Measurements from ENCODE around the gene KLK4. TPM values are rescaled to one million over a fixed set of nuclear protein-coding genes. Genes with fewer than 3 reads are reported as not detected.

The KLK4 gene
- total and polyA plus RNA-seq, 9 of the 15 experiments (the other 6 are each of a cell fraction or from before 2014, with no cell fraction given), result not detected

- TF ChIP-seq KAT7 (CRISPR knock-in tag; IDR thresholded peaks at IDR 0.05; ENCODE audit: borderline replicate concordance) (no peak), STAG1 (CRISPR knock-in tag; IDR thresholded peaks at IDR 0.05; ENCODE audit: borderline replicate concordance) (peak; percentile 70; the same call in 1 of the 2 replicates), HDAC1 (IDR thresholded peaks at IDR 0.05) (0 out of 4 replicates have a peak, but pooled peaks of 1 of the 2 experiments have one; percentile 34), SAP30 (IDR thresholded peaks at IDR 0.05; ENCODE audit: borderline replicate concordance, insufficient read depth, low read depth, low read length, poor library complexity, severe bottlenecking) (no peak), ZZZ3 (IDR thresholded peaks at IDR 0.05) (peak; percentile 64; the same call in 1 of the 2 replicates), ZNF584 (CRISPR knock-in tag; IDR thresholded peaks at IDR 0.05; ENCODE audit: low read depth) (peak; percentile 67; the same call in 1 of the 2 replicates), ZNF830 (CRISPR knock-in tag; IDR thresholded peaks at IDR 0.05) (no peak), ZNF143 (CRISPR knock-in tag; IDR thresholded peaks at IDR 0.05) (no peak), ZNF3 (CRISPR knock-in tag; IDR thresholded peaks at IDR 0.05) (no peak), DEAF1 (CRISPR knock-in tag; IDR thresholded peaks at IDR 0.05) (peak; percentile 77; the same call in 1 of the 2 replicates), DDX20 (tag; IDR thresholded peaks at IDR 0.05; ENCODE audit: low read depth) (no peak), CHD1 (IDR thresholded peaks at IDR 0.05; ENCODE audit: low read length) (no peak), ZNF551 (CRISPR knock-in tag; IDR thresholded peaks at IDR 0.05) (no peak), ZNF592 (IDR thresholded peaks at IDR 0.05) (0 out of 2 replicates have a peak, but pooled peaks have one; percentile 37), ZBTB43 (CRISPR knock-in tag; IDR thresholded peaks at IDR 0.05) (0 out of 2 replicates have a peak, but pooled peaks have one; percentile 55), NR2C2 (CRISPR knock-in tag; IDR thresholded peaks at IDR 0.05) (peak; percentile 75; the same call in 1 of the 2 replicates), NR2C2 (tag; IDR thresholded peaks at IDR 0.05) (no peak; the same call in 1 of the 2 replicates), BHLHE40 (IDR thresholded peaks at IDR 0.05; ENCODE audit: low read length) (peak; percentile 72), ZNF184 (CRISPR knock-in tag; IDR thresholded peaks at IDR 0.05) (no peak), KDM1A (IDR thresholded peaks at IDR 0.05) (no peak), MEF2D (tag; conservative IDR thresholded peaks at IDR 0.05; ENCODE audit: low read depth) (peak; percentile 14; the same call in 1 of the 2 replicates), EZH2 (IDR thresholded peaks at IDR 0.05; ENCODE audit: borderline replicate concordance, low read depth, low read length) (no peak)
Measured at GRCh38 chr19:50870417-50871089, 40.6 kb downstream of the KLK4 start (continued).

Data from K562 (cell line).